ENCODE measurements around the gene MTHFD1.

MTHFD1 gene

DNA sequence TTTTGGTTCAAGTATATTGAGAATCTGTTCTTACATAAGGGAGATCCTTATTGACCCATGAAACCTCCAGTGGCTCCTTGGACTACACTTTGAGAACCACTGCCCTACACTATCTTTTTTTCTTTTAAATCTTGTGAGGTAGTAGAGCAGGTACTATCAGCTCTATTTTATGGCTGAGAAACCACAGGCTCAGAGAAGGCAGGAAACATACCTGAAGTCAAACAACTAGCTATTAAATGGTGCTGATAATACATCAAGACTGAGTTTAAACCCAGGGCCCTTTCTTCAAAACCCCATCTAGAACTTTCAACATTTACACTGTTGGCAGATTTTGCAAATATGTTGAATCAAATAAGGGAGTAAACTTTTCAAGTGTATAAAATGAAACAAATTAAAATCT, 108.6 kb downstream of the MTHFD1 start:
- Histone ChIP-seq H3K4me3 (ENCODE audit: low read depth, low read length) (no peak overlapping the region), H3K27ac (no peak overlapping the region), H3K9me3 (ENCODE audit: severe bottlenecking) (no peaks in the 10 kb centered on the region), H3K27me3 (ENCODE audit: insufficient read depth, low read depth, severe bottlenecking) (no peaks in the 10 kb centered on the region), H3K36me3 (peaks cover 5% of the 10 kb centered on the region)
- DNase-seq: no peak
- TF ChIP-seq, protein P1, sequence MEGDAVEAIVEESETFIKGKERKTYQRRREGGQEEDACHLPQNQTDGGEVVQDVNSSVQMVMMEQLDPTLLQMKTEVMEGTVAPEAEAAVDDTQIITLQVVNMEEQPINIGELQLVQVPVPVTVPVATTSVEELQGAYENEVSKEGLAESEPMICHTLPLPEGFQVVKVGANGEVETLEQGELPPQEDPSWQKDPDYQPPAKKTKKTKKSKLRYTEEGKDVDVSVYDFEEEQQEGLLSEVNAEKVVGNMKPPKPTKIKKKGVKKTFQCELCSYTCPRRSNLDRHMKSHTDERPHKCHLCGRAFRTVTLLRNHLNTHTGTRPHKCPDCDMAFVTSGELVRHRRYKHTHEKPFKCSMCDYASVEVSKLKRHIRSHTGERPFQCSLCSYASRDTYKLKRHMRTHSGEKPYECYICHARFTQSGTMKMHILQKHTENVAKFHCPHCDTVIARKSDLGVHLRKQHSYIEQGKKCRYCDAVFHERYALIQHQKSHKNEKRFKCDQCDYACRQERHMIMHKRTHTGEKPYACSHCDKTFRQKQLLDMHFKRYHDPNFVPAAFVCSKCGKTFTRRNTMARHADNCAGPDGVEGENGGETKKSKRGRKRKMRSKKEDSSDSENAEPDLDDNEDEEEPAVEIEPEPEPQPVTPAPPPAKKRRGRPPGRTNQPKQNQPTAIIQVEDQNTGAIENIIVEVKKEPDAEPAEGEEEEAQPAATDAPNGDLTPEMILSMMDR (IDR thresholded peaks at IDR 0.05; ENCODE audit: low read depth, low read length): no peak

DNA sequence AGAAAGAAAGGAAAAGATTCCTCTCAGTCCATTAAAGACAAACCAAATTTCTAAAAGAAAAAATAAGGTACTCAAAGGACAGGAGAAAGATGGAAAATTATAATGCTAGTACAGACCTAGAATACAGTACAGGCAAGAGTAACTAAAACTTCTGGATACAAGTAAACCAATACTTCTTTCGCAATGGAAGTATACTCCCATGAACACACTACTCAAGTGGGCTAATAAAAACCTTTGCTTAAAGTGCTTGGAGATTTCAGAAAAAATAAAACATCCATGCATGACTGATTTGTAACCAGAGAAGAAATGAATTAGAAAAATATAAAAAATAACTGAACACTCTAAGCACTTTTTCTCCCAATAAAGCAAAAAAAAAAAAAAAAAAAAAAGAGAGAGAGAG, 111.9 kb downstream of the MTHFD1 start:
- no peaks in the 10 kb centered on the region for H3K9me3 ChIP-seq (ENCODE audit: severe bottlenecking)
- no peak overlapping the region for H3K27ac ChIP-seq
- H3K36me3 ChIP-seq: peaks cover 8% of the 10 kb centered on the region
- TF ChIP-seq, protein P1 (IDR thresholded peaks at IDR 0.05; ENCODE audit: low read depth, low read length): no peak
- no peak overlapping the region for H3K4me3 ChIP-seq (ENCODE audit: low read depth, low read length)
- DNase-seq: no peak
- no peaks in the 10 kb centered on the region for H3K27me3 ChIP-seq (ENCODE audit: insufficient read depth, low read depth, severe bottlenecking)

DNA sequence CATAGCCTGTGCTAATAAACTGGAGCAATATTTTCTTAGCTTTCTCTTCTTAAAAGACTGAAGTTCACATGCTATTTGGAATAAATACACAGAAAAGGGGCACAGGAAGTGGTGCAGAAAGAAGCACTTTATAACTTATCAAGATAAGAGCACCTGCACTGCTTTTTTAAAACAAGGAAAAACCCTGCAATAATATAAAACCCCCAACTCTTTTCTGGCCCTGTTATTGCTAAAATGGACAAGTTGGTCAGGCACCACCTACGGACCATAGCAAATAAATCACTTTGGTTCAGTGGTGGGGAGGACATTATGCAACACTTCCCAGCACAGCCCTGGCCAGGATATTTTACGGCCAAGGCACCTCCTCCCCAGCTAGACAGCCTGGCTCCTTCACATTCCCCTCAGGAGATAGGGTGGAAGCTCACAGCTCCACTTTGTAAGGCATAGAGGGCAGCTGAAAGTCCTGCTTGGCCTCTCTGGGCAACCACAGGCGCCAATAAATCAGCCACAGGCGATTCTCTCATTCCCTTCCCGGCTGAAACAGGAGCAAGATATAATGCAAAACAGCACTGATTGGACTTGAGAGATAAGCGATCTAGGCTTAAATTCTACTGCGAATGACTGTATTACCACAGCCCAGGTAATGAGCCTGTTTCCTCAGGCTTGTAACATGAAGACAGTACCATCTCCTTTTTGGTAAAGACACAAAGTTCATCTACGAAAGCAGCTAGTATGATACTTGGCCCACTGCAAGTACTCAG, 113.4 kb downstream of the MTHFD1 start:
- peak; percentile 12 for DNase-seq
- no peaks in the 10 kb centered on the region for H3K27me3 ChIP-seq (ENCODE audit: insufficient read depth, low read depth, severe bottlenecking)
- TF ChIP-seq, protein P1 (IDR thresholded peaks at IDR 0.05; ENCODE audit: low read depth, low read length): no peak
- H3K36me3 ChIP-seq: peaks cover 8% of the 10 kb centered on the region
- H3K4me3 ChIP-seq (ENCODE audit: low read depth, low read length): no peak overlapping the region; the same call in 1 of the 2 replicates
- no peaks in the 10 kb centered on the region for H3K9me3 ChIP-seq (ENCODE audit: severe bottlenecking)
- no peak overlapping the region for H3K27ac ChIP-seq

DNA sequence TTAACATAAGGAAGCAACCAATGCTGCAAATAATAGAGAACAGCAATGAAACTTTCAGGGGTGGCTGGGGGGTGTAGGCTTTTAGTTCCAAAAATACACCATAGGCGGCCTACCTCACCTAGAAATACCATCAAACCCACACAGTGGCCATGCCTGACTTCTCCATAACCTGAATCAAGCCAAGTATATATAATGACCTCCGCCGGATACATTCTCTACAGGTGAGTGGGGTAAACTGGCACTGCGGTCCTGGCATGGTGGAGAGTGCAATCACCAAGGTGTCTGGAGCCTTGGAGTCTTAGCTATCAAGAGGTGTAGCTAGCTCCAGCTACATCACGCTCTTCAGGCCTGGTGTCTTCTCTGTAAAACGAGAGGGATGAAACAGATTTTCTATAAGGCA, 114.3 kb downstream of the MTHFD1 start:
- peak overlapping the region; percentile 89 for H3K4me3 ChIP-seq (ENCODE audit: low read depth, low read length)
- peaks cover 8% of the 10 kb centered on the region for H3K36me3 ChIP-seq
- no peak for DNase-seq

DNA sequence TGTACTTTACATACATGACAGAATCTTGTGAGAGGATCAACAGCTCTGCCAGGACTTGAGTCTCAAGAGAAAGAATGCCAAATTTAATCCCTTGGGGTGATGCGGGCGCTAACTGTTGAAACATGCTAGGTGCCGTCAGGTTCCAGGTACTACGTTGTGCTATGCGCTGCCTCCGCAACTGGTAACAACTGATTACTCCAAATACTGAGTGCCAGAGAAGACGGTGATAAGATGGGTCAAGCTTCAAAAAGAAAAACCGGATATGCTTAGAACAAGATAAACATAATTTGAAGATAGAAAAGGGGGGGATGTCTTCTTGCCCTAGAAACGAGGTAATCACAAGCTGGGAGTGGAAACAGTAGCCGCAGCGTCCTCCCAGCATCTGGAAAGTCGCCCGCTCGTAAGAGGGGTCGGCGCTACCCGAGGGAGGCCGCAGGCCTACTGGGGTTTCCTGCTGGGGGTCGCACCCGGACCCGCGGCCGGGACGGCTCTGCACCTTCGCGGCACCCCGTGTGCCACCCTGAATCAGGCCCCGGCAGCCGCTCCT, 114.8 kb downstream of the MTHFD1 start:
- Histone ChIP-seq H3K27ac (peak overlapping the region; percentile 99), H3K4me3 (ENCODE audit: low read depth, low read length) (peak overlapping the region; percentile 89)
- peak; percentile 12 for DNase-seq

More for the DNA sequence above, 114.3 kb downstream of the MTHFD1 start:
- TF ChIP-seq, protein P1 (IDR thresholded peaks at IDR 0.05; ENCODE audit: low read depth, low read length): no peak
- peak overlapping the region; percentile 99 for H3K27ac ChIP-seq
- no peaks in the 10 kb centered on the region for H3K9me3 ChIP-seq (ENCODE audit: severe bottlenecking)
- H3K27me3 ChIP-seq (ENCODE audit: insufficient read depth, low read depth, severe bottlenecking): no peaks in the 10 kb centered on the region

More for the DNA sequence above, 114.8 kb downstream of the MTHFD1 start:
- Histone ChIP-seq H3K27me3 (ENCODE audit: insufficient read depth, low read depth, severe bottlenecking) (no peaks in the 10 kb centered on the region), H3K36me3 (peaks cover 8% of the 10 kb centered on the region), H3K9me3 (ENCODE audit: severe bottlenecking) (no peaks in the 10 kb centered on the region)
- TF ChIP-seq, protein P1 (IDR thresholded peaks at IDR 0.05; ENCODE audit: low read depth, low read length): no peak

All from WERI-Rb-1 (cell line).